Measurements from ENCODE around the gene MAP3K10.

MAP3K10 gene

DNA sequence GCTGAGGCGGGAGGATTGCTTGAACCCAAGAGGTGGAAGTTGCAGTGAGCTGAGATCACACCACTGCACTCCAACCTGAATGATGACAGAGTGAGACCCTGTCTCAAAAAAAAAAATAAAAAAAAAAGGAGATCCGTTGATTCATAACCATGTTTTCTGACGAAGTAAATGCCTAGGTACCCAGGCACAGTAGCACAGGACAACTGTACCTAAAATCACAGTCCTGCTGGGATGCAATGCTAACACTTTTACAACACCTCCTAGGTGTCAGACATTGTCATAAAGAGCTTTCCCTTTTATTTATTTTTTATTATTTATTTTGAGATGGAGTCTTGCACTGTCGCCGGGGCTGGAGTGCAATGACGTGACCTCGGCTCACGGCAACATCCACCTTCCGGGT lies 29.4 kb downstream of the MAP3K10 start:
- no peak overlapping the region for H3K27ac ChIP-seq (ENCODE audit: poor library complexity, severe bottlenecking)
- DNase-seq (ENCODE audit: low spot score): no peak
- TF ChIP-seq, protein P1, sequence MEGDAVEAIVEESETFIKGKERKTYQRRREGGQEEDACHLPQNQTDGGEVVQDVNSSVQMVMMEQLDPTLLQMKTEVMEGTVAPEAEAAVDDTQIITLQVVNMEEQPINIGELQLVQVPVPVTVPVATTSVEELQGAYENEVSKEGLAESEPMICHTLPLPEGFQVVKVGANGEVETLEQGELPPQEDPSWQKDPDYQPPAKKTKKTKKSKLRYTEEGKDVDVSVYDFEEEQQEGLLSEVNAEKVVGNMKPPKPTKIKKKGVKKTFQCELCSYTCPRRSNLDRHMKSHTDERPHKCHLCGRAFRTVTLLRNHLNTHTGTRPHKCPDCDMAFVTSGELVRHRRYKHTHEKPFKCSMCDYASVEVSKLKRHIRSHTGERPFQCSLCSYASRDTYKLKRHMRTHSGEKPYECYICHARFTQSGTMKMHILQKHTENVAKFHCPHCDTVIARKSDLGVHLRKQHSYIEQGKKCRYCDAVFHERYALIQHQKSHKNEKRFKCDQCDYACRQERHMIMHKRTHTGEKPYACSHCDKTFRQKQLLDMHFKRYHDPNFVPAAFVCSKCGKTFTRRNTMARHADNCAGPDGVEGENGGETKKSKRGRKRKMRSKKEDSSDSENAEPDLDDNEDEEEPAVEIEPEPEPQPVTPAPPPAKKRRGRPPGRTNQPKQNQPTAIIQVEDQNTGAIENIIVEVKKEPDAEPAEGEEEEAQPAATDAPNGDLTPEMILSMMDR (IDR thresholded peaks at IDR 0.05; ENCODE audit: poor library complexity, severe bottlenecking): no peak
- H3K27me3 ChIP-seq (ENCODE audit: insufficient read depth, poor library complexity, severe bottlenecking): peaks cover 39% of the 10 kb centered on the region
- no peaks in the 10 kb centered on the region for H3K9me3 ChIP-seq (ENCODE audit: severe bottlenecking)
- no peaks in the 10 kb centered on the region for H3K36me3 ChIP-seq (ENCODE audit: low read depth)
- ATAC-seq (ENCODE audit: low read depth): no peak
- no peak overlapping the region for H3K4me3 ChIP-seq (ENCODE audit: severe bottlenecking)
- no peaks in the 10 kb centered on the region for H3K4me1 ChIP-seq (ENCODE audit: insufficient read depth, poor library complexity, severe bottlenecking)

DNA sequence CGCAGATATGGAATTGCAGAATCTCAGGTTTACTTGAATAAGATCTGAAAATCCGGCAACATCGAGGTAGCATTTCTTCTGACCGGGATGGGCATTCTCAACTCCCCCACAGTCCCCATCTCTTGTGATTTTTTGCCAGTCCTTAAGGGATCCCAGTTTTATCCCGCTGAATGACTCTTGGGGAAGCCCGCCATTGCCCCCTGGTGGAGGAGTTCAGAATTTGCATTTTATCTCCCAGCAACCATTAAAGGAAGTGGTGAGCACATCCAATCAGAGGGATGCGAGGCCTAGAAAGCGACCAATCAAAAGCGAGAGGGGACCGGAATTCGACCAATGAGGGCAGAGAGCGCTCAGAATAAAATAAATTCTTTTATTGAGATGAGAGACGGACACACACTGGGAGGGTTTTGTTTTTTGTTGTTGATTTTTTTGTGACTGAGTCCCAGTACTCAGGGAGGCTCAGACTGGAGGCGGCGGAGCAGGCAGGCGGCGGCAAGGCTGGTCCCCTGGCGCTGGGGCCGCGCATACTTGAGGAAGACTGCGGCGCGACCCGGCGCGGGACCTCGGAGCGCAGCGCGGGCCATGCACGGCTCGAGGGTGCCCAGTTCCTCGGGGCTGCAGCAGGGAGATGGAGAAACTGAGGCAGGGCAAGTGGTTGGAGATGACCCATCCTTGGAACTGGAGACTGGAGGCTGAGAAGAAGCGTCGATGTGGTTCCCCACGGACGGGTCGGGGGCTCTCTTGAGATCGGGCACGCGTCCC lies 30.8 kb downstream of the MAP3K10 start:
- H3K9me3 ChIP-seq (ENCODE audit: severe bottlenecking): no peaks in the 10 kb centered on the region
- DNase-seq (ENCODE audit: low spot score): no peak
- ATAC-seq (ENCODE audit: low read depth): peak; percentile 57
- TF ChIP-seq, protein P1 (IDR thresholded peaks at IDR 0.05; ENCODE audit: poor library complexity, severe bottlenecking): peak; percentile 94
- H3K36me3 ChIP-seq (ENCODE audit: low read depth): no peaks in the 10 kb centered on the region
- H3K27ac ChIP-seq (ENCODE audit: poor library complexity, severe bottlenecking): no peak overlapping the region
- no peaks in the 10 kb centered on the region for H3K4me1 ChIP-seq (ENCODE audit: insufficient read depth, poor library complexity, severe bottlenecking)
- no peak overlapping the region for H3K4me3 ChIP-seq (ENCODE audit: severe bottlenecking)
- peaks cover 41% of the 10 kb centered on the region for H3K27me3 ChIP-seq (ENCODE audit: insufficient read depth, poor library complexity, severe bottlenecking)

DNA sequence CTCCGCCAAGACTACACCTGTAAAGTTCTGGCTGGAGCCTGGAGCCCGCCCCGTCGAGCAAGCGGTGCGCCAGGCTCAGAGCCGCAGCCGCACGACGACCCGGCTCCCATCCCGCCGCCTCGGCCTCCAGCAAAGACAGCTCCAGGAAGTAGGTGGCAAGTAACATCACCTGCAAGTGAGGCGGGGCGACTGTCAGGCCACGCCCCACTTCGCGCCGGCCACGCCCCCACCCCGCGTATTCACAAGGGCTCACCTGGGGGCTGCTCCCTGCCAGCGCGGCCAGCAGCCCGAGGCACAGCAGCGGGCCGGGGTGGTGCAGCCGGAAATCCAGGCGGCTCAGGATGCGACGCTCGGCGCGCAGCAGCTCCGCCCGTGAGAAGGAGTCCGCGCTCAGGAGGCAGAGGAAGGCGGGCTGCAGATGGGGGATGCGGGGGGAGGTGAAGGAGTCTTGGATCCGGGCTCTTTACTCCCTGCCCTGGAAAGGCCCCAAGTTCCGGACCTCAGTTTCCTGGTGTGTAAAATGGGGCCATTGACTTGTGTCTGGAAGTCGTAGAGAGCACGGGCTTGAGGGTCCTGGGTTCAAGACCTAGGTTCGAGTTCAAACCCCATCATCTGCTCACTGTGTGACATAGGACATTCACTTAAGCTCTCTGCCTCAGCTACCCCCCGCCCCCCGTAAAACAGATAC lies 32.1 kb downstream of the MAP3K10 start:
- no peaks in the 10 kb centered on the region for H3K4me1 ChIP-seq (ENCODE audit: insufficient read depth, poor library complexity, severe bottlenecking)
- no peak overlapping the region for H3K27ac ChIP-seq (ENCODE audit: poor library complexity, severe bottlenecking)
- ATAC-seq (ENCODE audit: low read depth) (peak; percentile 43), DNase-seq (ENCODE audit: low spot score) (peak; percentile 81)
- TF ChIP-seq, protein P1 (IDR thresholded peaks at IDR 0.05; ENCODE audit: poor library complexity, severe bottlenecking): no peak
- H3K27me3 ChIP-seq (ENCODE audit: insufficient read depth, poor library complexity, severe bottlenecking): peaks cover 39% of the 10 kb centered on the region
- no peaks in the 10 kb centered on the region for H3K36me3 ChIP-seq (ENCODE audit: low read depth)
- peak overlapping the region; percentile 11 for H3K4me3 ChIP-seq (ENCODE audit: severe bottlenecking)
- H3K9me3 ChIP-seq (ENCODE audit: severe bottlenecking): no peaks in the 10 kb centered on the region

DNA sequence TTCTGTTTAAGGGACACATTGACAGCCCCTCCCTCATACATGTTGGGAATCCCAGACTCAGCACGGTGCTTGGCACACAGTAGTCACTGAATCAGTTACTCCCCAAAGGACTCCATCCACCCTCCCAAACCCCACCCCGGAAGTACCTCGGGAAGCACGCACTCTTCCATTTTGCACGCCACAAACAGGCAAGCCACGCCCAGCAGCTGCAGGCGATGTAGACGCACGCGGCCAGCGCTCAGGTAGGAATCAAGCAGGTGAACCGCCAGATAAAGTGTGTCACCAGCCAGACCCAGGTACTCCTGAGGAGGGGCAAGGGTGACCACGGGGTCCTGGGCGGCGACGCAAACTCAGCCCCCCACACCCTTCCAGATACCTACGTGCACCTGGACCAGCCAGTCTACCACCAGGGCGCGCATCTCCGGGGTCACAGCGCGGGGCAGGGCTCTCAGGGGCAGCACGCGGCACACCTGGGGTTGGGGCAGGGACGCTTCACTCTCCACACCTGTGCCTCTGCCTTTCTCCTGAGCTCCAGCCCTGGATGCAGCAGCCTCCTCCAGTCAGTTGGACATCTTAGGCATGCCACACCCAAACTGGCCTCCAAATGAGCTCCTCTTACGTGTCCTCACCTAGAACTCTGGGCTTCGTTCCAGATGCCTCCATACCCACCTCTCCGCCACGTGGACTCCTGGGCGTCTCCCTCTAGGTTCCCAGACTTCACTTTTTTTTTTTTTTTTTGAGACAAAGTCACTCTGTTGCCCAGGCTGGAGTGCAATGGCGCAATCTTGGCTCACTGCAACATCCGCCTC lies 33.3 kb downstream of the MAP3K10 start:
- no peaks in the 10 kb centered on the region for H3K9me3 ChIP-seq (ENCODE audit: severe bottlenecking)
- peaks cover 28% of the 10 kb centered on the region for H3K27me3 ChIP-seq (ENCODE audit: insufficient read depth, poor library complexity, severe bottlenecking)
- no peaks in the 10 kb centered on the region for H3K36me3 ChIP-seq (ENCODE audit: low read depth)
- DNase-seq (ENCODE audit: low spot score) (peak; percentile 60), ATAC-seq (ENCODE audit: low read depth) (no peak)
- no peak overlapping the region for H3K4me3 ChIP-seq (ENCODE audit: severe bottlenecking)
- H3K27ac ChIP-seq (ENCODE audit: poor library complexity, severe bottlenecking): no peak overlapping the region
- no peaks in the 10 kb centered on the region for H3K4me1 ChIP-seq (ENCODE audit: insufficient read depth, poor library complexity, severe bottlenecking)
- TF ChIP-seq, protein P1 (IDR thresholded peaks at IDR 0.05; ENCODE audit: poor library complexity, severe bottlenecking): no peak
